ENCODE results near the gene BIN1.
"Not testable (repeated sequence)": the region's sequence is repeated elsewhere in the genome, so short reads cannot be mapped to it uniquely, and the experiment has no call there.

BIN1 gene

DNA sequence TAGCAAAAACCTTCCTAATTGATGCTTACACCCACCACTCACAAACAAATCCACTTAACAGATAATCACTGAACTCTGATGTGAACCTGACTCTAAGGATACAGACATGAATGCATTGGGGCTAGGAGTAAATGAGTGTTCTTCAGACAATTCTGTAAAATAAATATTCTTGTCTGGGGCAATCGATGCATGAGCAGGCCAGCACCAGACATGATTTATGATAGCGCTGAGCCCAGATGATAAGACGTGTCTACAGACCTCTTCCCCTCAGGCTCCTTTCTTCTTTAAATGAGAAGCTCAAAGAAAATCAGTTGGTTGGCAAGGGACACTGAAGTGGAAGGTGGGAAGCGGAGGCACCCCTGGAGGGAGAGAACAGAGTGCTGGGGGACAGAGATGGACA, 27.3 kb upstream of the BIN1 start:
- DNase-seq (ENCODE audit: low read depth), result no peak

DNA sequence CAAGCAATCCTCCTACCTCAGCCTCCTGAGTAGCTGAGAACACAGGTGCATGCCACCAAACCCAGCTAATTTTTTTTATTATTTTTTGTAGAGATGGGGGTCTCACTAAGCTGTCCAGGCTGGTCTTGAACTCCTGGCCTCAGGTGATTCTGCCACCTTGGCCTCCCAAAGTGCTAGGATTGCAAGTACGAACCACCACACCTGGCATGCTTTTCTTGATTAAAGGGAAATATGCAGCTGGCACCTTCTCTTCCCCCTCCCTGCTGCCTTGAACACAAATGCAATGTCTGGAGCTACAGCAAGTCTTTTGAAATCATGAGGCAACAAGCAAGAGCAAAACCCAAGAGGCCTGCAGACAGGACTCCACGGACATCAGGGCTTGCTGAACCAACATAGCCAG, 26.8 kb upstream of the BIN1 start:
- DNase-seq (ENCODE audit: low read depth), result no peak

DNA sequence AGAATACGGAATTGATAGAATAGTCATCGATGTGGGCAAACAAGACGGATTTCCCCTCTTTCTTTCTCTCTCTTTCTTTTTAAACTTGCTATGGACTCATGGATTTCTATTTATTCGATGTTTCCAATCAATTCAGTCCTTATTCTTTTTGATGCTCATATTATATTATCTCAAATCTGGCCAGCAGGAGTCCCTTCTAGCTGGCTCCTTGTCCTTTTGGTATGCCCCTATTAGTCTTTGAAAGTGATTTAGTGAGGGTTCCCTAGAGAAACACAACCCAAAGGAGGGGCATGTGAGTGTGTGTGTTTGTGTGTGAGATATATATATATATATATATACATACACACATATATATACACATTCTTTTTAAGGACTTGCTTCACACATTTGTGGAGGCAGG, 23.5 kb upstream of the BIN1 start:
- no peak for DNase-seq (ENCODE audit: low read depth)

DNA sequence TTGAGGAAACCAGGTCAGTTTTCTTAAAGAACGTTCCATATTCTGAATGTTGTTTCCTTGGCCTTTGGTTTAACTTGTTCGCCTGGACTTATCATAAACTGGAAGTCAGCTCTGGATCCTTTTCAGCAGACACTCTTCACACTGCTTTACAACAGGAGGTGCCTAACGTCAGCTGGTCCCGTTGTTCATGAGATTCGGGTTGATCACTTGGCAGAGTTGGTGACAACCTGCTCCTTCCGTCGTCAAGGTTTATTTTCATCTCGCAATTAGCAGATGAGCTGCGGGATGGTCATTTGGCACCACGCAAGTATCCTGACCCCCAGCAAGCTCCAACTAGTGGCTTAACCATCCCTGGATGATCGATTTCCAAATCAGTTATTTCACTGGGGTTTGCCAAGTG, 23.0 kb upstream of the BIN1 start:
- no peak for DNase-seq (ENCODE audit: low read depth)

DNA sequence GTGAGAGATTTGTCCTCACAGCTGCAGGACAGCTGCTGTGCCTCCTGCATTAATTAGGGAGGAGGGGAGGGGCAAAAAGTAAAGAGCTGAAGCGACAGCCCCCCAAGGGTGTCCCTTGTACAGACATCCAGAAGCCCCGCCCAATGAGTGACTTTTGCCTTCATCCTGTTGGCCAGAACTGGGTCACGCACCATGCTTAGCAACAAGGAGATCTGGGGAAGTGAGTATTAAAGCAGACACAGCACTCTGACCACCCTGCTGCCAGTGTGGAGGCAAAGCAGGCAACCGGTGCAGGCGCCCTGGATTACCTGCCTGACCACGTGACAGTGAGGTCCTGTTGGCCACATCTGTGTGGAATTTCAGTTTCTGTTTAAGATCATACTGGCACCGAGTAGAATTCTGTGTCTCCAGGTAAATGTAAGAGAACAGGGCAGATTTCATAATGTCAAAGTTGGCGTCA, 21.5 kb upstream of the BIN1 start:
- DNase-seq (ENCODE audit: low read depth), result no peak

DNA sequence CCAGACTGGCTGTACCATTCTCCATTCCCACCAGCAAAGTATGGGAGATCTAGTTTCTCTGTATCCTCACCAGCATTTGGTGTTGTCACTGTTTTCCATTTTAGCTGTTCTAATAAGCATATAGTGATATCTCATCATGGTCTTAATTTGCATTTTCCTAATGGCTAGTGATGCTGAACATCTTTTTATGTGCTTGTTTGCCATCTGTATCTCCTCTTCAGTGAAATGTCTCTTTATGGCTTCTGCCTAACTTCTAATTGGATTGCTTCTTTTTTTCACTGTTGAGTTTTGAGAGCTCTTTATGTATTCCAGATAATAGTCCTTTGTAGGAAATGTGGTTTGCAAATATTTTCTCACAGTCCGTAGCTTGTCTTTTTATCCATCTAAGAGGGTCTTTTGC, 18.9 kb upstream of the BIN1 start:
- DNase-seq (ENCODE audit: low read depth), result no peak

DNA sequence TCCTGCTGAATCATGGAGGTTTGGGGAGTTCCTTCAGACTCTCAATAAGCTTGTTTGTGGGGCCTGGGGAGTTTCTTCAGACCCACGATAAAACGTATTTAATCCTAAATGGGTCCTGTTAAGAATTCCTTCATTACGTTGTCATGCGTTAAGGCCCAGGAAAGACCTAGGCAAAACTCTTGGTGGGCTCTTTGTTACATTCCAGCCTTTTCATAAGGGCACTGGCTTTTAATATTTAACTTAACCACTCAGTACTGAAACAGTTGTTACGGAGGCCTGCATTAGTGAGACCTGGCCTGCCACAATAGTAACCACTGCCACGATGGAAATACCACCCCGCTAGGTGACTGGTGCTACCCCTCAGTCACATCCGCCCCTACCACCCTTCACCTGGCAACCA, 17.5 kb upstream of the BIN1 start:
- DNase-seq (ENCODE audit: low read depth), result no peak

DNA sequence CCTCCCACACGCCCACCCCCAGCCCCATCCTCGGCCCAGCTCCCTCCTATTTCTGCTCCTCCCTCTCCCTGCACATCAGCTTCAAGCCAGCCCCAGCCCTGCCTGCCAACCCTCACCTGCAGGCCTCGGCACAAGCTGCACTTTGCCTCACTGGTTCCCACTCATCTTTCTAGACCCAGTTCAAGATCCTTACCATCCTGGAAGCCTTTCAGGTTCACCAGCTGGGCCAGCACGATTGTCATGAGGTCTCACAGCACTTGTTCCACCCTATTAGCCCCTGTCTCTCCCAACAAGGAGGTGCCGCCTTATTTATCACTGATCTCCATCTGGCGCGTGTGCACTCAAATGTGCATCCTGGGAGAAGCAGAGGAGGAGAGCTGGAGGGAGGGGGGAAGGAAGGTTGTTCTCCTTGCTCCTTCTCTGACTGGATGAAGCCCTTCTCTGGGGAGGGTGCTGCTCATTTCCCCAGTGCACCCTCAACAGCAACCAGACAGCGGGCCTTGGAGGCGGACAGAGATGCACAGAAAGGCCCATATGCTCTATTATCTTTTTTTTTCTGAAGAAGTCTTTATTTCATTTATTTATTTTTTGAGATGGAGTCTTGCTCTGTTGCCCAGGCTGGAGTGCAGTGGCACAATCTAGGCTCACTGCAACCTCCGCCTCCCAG, 15.5 kb upstream of the BIN1 start:
- no peak for DNase-seq (ENCODE audit: low read depth)

DNA sequence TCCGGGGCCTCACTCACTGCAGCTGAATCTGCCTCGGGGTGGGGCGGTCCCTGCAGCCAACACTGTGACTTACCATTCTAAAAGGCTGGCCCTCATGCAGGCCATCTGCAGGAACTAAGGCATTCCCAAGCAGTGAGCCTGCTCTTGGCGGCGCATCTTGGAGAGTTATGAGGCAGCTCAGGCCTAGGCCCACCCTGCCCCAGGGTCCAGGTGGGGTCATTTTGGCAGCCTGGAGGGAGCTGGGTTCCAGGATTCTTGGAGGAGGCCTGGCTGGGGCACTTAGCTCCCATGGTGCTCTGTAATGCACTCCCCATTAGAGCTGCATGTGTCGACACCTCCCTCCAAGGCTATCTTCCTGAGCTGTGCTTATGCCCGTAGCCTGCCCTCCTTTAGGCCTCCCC, 14.8 kb upstream of the BIN1 start:
- DNase-seq (ENCODE audit: low read depth), result no peak

DNA sequence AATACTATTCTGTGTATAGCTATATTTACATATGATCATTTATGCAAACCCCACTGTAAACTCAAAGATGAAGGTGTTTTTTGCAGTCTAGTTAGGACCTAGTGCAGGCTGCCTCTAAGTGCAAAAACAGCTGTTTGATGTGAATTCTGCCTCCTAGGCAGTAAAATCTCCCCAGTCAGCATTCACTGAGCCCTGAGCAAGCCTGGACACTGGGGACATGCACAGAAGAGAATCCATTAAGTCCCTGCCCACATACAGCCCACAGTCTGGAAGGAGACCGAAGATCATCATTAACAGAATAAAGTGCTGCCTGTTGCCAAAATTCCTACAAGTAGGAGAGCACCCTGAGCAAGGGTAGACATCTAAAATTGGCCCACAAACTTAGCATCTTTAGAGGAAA, 14.4 kb upstream of the BIN1 start:
- no peak for DNase-seq (ENCODE audit: low read depth)

DNA sequence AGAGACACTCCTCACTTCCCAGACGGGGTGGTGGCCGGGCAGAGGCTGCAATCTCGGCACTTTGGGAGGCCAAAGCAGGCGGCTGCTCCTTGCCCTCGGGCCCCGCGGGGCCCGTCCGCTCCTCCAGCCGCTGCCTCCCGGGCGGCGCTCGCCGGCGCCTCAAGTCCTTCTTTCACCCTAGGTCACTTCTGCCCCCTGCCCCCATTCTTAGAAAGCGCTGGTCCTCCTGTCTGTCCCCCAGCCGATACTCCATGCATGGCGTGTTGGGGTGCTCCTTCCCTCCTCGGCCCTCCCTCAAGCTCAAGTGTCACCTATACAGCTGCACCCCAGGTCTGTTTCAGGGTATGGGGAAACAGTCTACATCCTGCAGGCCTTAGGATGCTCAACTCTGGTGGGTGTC, 13.5 kb upstream of the BIN1 start:
- DNase-seq (ENCODE audit: low read depth), result not testable (repeated sequence)

DNA sequence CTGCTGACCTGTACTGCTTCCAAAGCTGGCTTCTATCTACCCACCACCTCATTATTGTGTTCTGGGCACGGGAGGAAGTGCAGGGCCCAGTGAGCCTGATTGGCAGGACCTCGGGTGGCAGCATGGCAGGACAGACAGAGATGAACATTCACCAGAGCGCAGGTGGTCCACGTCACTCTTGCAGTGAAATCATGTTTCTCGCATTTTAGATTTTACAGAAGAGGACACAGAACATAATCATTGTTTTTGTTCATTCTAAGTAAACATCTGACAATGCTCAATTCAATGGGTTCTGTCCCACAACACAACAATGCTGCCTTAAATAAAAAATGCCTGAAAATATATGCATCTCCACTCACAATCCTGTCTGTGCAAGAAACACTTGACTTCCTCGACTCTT, 11.5 kb upstream of the BIN1 start:
- no peak for DNase-seq (ENCODE audit: low read depth)

DNA sequence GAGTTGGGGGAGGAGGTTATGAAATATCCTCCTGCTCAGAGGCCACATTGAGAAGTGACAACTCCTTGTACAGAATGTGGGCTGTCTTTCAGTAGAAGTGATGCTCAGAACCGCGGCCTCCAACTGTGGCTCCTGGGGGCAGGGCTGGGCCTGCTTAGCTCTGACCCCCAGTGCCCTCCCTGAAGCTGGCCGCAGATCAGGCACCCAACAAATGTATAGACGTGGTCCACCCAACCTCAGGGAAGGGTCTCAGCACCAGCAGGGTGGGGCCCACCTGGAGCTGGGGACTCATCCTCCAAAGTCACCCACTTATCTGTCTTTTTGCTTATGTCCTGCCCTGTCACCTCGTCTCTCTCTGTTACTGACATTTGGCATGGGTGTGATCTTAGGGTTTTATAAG, 11.1 kb upstream of the BIN1 start:
- DNase-seq (ENCODE audit: low read depth), result no peak

DNA sequence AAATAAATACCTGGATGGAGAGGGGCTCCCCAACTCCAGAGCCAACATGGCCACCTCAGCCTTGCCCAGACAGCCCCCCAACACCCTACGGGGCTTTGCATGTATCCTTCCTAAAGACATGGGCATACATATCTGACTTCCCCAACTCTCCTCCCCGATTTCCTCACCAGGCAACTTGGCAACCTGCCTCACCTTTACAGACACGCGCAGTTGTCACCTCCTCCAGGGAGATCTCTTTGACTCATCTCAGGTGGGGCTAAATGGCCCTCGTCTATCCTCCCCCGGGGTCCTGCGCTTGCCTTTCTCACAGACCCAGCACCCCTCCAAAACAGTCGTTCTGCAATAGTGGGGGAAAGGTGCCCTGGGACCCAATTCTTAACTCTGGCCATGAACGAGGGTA, 10.6 kb upstream of the BIN1 start:
- DNase-seq (ENCODE audit: low read depth), result no peak

DNA sequence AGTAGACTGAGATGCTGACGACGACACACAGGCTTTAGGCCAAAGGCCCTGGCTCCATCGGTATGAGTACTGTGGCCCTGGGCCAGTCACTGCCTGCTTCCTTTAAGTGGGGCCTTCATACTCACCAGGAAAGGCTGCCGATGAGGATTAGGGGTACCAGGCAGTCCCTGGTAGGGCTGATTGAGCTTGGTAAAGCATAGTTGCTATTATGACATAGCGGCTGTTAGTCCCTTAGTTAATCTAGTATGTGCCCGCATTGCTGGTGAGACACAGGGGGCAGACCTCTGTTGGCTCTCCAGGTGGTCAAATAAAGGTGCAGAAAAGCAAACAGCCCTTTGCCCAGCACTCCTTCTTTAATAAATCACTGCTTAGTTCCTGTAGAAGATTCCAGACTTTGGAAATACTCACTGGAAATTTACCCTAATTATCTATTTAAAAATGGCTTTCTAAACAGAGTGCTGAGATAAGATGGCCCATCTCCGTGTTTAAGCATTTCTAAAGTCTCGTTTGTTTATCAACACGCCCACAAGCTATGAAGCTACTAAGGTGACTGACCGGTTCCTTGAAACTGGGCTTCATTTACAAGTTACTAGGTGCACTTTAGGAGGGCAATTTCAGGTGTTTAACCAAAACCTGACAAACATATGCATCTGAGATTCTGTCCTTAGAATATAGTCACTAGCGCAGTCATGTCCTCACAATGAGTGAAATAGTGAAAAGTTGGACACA, 8.7 kb upstream of the BIN1 start:
- no peak for DNase-seq (ENCODE audit: low read depth)

DNA sequence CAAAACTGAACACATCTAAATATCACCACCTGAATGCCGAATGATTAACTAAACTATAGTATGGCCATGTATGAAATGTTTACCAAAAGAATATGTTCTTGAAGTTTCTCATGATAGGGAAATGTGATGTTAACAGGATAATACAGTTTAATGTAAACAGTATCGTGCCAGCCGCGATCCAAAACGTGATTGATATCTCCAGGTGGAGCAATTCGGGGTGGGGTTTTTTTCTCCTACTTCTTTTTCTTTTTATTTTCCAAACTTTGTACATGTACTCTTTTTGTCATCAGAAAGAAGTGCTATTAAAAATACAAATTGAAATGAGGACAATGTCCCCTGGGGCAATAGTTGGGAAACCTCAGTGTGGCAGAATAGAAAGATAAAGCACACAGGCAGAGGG, 4.0 kb upstream of the BIN1 start:
- no peak for DNase-seq (ENCODE audit: low read depth)

DNA sequence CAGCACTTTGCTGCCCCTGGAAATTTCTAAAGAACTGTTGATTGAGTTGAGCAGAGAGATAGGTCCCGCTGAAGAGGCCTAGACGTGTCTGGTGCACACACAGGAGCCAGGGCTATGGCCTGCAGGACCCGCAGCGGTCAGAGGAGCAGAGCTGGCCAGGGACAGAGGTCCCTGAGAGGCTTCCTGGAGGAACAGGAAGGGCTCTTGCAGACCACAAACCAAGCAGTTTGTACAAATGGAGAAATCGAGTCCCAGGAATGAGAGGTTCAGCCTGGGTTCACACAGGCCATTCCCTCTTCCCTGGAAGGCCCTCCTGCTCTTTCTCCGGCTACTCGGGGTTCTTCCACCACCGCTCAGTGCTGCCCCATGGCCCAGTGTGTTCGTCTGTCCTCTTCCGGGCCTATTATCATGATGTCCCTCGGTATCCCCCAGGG, 1.2 kb upstream of the BIN1 start:
- no peak for DNase-seq (ENCODE audit: low read depth)

DNA sequence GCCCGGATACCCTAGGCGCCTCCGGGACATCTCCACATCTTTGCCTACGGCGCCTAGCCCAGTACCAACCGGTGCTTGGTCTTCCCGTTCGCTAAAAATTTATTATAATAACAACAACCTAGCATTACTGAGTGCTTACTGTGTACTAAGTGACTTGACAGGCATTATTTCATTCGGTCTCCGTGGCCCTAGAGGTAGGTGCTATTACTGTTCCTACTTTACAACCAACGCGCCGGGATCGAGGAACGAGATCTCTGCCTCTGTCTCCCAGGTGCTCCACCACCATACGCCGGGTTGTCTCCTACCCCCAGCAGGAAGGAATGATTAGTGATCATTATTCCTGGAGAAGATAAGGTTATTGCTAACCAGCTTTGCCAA, 657 bp upstream of the BIN1 start:
- DNase-seq (ENCODE audit: low read depth), result no peak

DNA sequence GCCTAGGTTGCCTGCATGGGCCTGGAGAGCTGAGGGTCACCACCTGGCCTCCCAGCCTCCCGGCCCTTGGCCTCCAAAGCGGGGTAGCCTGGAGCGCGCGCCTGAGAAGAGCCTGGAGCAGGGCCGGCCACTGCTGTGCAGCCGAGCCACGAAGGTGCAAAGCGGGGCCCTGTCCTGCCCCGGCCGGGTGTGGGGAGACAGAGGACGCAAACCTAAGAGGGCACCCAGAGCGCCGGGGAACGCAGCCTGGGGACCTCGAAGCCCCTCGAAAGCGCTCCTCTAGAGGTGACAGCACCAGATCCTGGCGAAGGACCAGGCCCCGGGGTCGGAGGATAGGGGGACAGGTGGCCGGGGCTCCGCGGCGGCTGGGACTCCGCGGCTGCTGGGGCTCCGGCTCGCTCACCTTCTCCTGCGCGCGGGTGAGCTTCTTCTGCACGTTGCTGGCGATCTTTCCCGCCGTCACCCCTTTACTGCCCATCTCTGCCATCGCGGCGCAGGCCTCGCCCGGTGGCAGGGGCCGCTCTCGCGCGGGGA, 430 bp downstream of the BIN1 start:
- DNase-seq (ENCODE audit: low read depth), result no peak

DNA sequence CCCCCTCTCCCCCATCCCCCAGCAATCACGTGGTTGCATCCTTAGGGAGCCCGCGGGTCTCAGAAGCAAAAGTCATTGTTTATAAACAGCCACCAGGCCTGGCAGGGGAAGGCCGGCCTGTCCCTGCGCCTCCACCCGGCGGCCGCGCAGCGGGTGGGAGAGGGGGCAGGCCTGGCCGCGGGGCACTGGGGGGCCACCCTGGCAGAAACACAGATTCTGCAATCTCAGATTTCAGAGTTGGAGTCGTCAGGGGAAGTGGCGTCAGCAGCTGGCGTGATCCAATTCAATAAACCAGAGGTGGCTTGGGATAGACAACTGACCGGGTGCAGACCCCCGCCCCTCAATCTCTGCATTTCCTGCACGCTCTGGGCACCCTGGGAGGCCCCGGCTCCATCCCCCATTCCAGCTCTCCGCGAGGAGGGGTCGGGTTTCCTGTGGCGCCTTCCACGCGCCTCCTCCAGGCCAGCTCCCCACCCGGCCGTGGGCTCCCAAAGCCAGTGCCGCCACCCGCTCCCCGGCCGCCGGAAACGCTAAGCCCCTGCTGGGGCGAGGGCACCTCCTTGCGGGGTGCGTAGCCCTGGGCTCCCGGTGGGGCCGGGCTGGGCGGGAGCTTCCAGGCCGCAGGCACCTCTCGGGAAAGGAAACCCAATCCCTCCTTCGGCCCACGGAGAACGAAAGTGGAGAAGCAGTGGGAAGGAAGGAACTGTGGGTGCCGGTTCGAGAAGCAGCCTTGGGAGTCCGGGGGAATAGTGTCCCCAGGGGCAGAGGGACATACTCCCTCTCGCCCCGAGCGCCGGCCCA, 1.1 kb downstream of the BIN1 start:
- no peak for DNase-seq (ENCODE audit: low read depth)

DNA sequence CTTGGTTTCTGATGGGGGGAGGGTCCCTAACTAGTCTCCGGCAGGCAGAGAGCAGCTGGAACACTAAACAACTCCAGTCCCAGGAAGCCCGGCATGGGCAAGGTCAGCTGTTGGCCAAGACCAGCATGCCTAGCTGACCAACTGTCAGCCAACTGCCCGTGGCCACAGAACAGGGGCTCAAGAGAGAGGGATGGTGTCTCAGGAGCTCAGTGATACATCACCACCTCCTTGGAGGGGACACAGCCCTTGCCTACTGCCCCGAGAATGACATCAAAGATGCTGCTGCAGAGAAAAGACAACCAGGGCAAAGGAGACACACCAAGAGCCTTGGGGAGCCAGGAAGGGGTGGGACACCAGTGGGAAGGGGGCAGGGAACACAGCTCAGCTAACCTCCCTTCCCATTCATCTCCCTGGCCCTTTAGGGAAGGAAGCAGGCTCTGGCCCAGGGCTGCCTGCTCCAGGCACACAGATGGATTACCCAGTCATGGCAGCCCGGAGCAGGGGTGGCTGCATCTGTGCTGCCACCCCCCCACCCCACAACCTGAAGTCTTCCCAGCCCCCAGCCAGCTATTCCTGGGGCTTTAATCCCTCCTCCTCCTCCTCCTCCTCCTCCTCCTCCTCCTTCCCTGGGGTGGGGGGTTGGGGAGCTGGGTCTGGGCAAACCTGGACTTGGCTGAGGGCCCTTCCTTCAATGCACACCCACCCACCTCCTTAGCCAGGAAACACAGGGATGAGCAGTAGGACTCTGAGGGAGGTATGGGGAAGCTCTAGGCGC, 1.9 kb downstream of the BIN1 start:
- DNase-seq (ENCODE audit: low read depth), result no peak

DNA sequence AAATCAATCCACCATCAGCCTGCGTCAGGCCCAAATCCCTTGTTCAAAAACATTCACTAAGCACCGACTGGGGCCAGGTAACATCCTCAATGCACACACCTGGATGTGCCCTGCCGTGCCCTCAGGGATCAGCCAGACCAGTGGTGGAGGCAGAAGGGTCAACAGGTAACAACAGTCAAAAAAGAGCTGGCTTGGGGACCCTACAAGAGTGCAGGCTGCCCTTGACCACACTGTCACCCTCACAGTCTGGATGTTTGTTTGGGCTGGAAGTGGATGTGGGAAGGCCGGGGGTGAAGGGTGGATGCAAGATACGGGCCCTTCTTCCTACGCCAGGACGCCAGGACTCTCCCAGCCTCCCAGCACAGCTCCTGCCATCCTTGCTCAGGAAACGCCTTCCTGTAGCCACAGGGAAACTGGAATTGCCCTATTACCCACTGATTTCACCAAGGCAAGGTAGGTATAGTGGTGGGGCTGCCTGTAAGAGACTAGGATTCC, 2.7 kb downstream of the BIN1 start:
- DNase-seq (ENCODE audit: low read depth), result no peak

All from activated T-helper 1 cell treated with Interleukin-2 at 50 U/mL for 16 hours (primary cell).